Measurements from ENCODE around the gene ZBTB46. TPM values are rescaled to one million over a fixed set of nuclear protein-coding genes. Genes with fewer than 3 reads are reported as not detected.

The ZBTB46 gene
- polyA plus RNA-seq, 2 donors = 0.68 to 1.0 TPM

GRCh38 chr20:63774306-63774705, 56.8 kb downstream of the ZBTB46 start:
- no peak overlapping the region for H3K4me3 ChIP-seq (ENCODE audit: low read depth in 1 of 2, low read length in 2 of 2)
- WGBS, 2 donors = 55 to 60% methylated on average over 15 of the region's 15 CpGs

DNA sequence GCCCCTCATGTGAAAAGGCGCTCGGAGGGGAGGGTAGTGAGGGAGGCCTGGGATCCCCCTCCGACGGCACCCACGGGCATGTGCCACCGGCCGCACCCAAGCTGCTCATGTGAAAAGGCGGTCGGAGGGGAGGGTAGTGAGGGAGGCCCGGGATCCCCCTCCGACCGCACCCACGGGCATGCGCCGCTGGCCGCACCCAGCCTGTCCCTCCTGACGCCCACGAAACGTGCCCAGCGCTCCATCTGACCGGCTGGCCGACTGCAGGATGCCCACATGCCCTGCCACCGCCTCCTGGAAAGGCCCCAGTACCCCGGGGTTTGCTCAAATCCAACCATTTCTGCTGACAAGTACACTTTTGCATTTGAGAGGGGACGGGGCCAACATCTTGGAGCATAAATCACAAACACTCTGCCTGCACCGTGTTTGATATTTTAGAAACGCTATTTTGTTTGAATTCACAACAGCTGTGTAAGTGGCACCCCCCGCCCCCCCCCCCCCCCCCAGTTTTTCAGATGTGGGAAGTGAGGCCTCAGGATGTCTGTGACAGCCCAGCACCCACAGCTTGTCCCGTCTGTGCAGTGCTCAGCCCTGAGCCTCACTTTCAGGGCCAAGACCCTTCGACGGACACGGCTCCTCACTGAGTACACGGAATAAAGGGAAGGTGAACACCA, 57.4 kb downstream of the ZBTB46 start:
- Histone ChIP-seq H3K4me1 (ENCODE audit: control insufficient read depth in 2 of 2, insufficient read depth in 2 of 2, low read length in 1 of 2) (peaks cover 0 to 6% of the 10 kb centered on the region in 2 donors), H3K4me3 (ENCODE audit: low read depth in 1 of 2, low read length in 2 of 2) (no peak overlapping the region), H3K27ac (ENCODE audit: low read depth in 2 of 2, low read length in 1 of 2) (no peak overlapping the region), H3K27me3 (ENCODE audit: control insufficient read depth in 1 of 2, insufficient read depth in 2 of 2, low read length in 2 of 2) (no peaks in the 10 kb centered on the region), H3K9me3 (ENCODE audit: control insufficient read depth in 2 of 2, insufficient read depth in 1 of 2, low read depth in 1 of 2, low read length in 1 of 2) (no peaks in the 10 kb centered on the region), H3K36me3 (ENCODE audit: control insufficient read depth in 2 of 2, insufficient read depth in 2 of 2, low read length in 1 of 2) (no peaks in the 10 kb centered on the region)
- 79% methylated on average over 32 to 33 of the region's 33 CpGs for WGBS, 2 donors

More at GRCh38 chr20:63774306-63774705, 56.8 kb downstream of the ZBTB46 start:
- H3K9me3 ChIP-seq (ENCODE audit: control insufficient read depth in 2 of 2, insufficient read depth in 1 of 2, low read depth in 1 of 2, low read length in 1 of 2) = no peaks in the 10 kb centered on the region
- no peak overlapping the region for H3K27ac ChIP-seq (ENCODE audit: low read depth in 2 of 2, low read length in 1 of 2)
- H3K36me3 ChIP-seq (ENCODE audit: control insufficient read depth in 2 of 2, insufficient read depth in 2 of 2, low read length in 1 of 2) = no peaks in the 10 kb centered on the region
- no peaks in the 10 kb centered on the region for H3K27me3 ChIP-seq (ENCODE audit: control insufficient read depth in 1 of 2, insufficient read depth in 2 of 2, low read length in 2 of 2)
- peaks cover 0 to 6% of the 10 kb centered on the region in 2 donors for H3K4me1 ChIP-seq (ENCODE audit: control insufficient read depth in 2 of 2, insufficient read depth in 2 of 2, low read length in 1 of 2)

GRCh38 chr20:63772781-63773518, 58.1 kb downstream of the ZBTB46 start:
- no peaks in the 10 kb centered on the region for H3K9me3 ChIP-seq (ENCODE audit: control insufficient read depth in 2 of 2, insufficient read depth in 1 of 2, low read depth in 1 of 2, low read length in 1 of 2)
- no peak overlapping the region for H3K27ac ChIP-seq (ENCODE audit: low read depth in 2 of 2, low read length in 1 of 2)
- WGBS, 2 donors = 52 to 63% methylated on average over 18 to 20 of the region's 20 CpGs
- H3K4me3 ChIP-seq (ENCODE audit: low read depth in 1 of 2, low read length in 2 of 2) = no peak overlapping the region
- no peaks in the 10 kb centered on the region for H3K36me3 ChIP-seq (ENCODE audit: control insufficient read depth in 2 of 2, insufficient read depth in 2 of 2, low read length in 1 of 2)
- H3K27me3 ChIP-seq (ENCODE audit: control insufficient read depth in 1 of 2, insufficient read depth in 2 of 2, low read length in 2 of 2) = no peaks in the 10 kb centered on the region
- H3K4me1 ChIP-seq (ENCODE audit: control insufficient read depth in 2 of 2, insufficient read depth in 2 of 2, low read length in 1 of 2) = peaks cover 0 to 6% of the 10 kb centered on the region in 2 donors

DNA sequence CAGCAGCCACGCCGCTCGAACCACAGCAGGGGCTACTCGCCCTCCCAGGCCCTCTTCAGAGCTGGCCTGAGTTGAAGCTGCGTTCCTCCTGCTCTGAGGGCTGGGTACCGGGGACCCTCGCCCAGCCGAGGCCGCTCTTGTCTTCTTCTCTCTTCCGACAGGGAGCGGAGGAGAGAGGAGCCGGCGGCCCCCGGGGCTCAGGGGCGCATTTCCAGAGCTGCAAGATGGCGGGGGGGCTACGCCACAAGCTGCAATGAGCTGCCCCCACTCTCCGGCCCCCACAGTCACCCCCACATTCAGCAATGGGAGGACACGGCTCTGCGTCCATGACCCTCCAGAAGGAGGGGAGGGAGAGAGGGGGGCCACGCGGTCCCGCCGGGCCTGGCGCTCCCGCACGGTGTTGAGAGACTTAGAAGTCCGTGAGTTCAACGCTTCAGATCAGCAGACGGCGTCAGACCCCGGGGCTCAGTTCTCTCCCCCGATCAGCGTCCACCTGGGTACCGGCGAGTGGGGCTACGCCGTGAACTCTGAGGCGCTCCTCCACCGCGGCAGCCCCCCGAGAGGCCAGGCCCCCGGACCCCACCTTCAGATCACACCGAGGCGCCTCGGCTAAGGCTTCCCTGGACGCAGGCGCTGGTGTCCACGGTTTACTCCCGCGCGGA, 59.9 kb downstream of the ZBTB46 start:
- no peaks in the 10 kb centered on the region for H3K27me3 ChIP-seq (ENCODE audit: control insufficient read depth in 1 of 2, insufficient read depth in 2 of 2, low read length in 2 of 2)
- H3K27ac ChIP-seq (ENCODE audit: low read depth in 2 of 2, low read length in 1 of 2) = no peak overlapping the region
- no peaks in the 10 kb centered on the region for H3K36me3 ChIP-seq (ENCODE audit: control insufficient read depth in 2 of 2, insufficient read depth in 2 of 2, low read length in 1 of 2)
- H3K4me1 ChIP-seq (ENCODE audit: control insufficient read depth in 2 of 2, insufficient read depth in 2 of 2, low read length in 1 of 2) = peaks cover 0 to 6% of the 10 kb centered on the region in 2 donors
- H3K9me3 ChIP-seq (ENCODE audit: control insufficient read depth in 2 of 2, insufficient read depth in 1 of 2, low read depth in 1 of 2, low read length in 1 of 2) = no peaks in the 10 kb centered on the region
- 92 to 93% methylated on average over 52 of the region's 52 CpGs for WGBS, 2 donors
- no peak overlapping the region for H3K4me3 ChIP-seq (ENCODE audit: low read depth in 1 of 2, low read length in 2 of 2)

DNA sequence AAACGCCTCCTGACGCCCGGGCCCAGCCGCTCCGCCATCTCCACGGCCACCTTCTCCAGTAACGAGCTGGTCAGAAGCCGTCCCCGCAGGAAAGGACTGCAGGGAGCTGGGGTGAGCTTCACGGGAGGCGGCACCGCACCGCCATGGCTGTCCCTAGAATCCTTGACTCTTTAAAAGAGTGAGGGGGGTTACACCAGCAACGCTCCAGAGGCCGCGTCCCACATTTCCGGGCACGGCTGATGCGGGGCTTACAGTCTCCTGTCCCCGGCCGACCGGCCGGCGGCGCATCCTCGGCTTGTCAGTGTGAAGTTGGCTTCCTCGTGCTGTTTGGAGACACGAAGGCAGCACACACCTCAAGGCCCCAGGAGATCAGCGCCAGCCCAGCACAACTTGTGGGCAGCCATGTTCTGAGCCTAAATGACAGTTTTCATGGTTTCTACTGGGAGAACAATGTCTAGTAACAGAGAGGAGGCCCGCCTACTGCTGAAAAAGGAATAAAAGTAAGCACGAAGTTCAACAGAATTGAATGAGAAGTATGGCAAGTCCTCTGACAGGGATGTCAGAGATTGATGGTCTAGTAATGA, 61.1 kb downstream of the ZBTB46 start:
- H3K4me1 ChIP-seq (ENCODE audit: control insufficient read depth in 2 of 2, insufficient read depth in 2 of 2, low read length in 1 of 2) = peaks cover 0 to 6% of the 10 kb centered on the region in 2 donors
- no peak overlapping the region for H3K4me3 ChIP-seq (ENCODE audit: low read depth in 1 of 2, low read length in 2 of 2)
- H3K9me3 ChIP-seq (ENCODE audit: control insufficient read depth in 2 of 2, insufficient read depth in 1 of 2, low read depth in 1 of 2, low read length in 1 of 2) = no peaks in the 10 kb centered on the region
- no peaks in the 10 kb centered on the region for H3K27me3 ChIP-seq (ENCODE audit: control insufficient read depth in 1 of 2, insufficient read depth in 2 of 2, low read length in 2 of 2)
- no peaks in the 10 kb centered on the region for H3K36me3 ChIP-seq (ENCODE audit: control insufficient read depth in 2 of 2, insufficient read depth in 2 of 2, low read length in 1 of 2)
- H3K27ac ChIP-seq (ENCODE audit: low read depth in 2 of 2, low read length in 1 of 2) = no peak overlapping the region
- 91 to 92% methylated on average over 31 of the region's 31 CpGs for WGBS, 2 donors

- Histone ChIP-seq H3K4me1 (ENCODE audit: control insufficient read depth in 2 of 2, insufficient read depth in 2 of 2, low read length in 1 of 2) (peaks cover 0 to 6% of the 10 kb centered on the region in 2 donors), H3K36me3 (ENCODE audit: control insufficient read depth in 2 of 2, insufficient read depth in 2 of 2, low read length in 1 of 2) (no peaks in the 10 kb centered on the region), H3K27ac (ENCODE audit: low read depth in 2 of 2, low read length in 1 of 2) (no peak overlapping the region), H3K9me3 (ENCODE audit: control insufficient read depth in 2 of 2, insufficient read depth in 1 of 2, low read depth in 1 of 2, low read length in 1 of 2) (no peaks in the 10 kb centered on the region), H3K27me3 (ENCODE audit: control insufficient read depth in 1 of 2, insufficient read depth in 2 of 2, low read length in 2 of 2) (no peaks in the 10 kb centered on the region), H3K4me3 (ENCODE audit: low read depth in 1 of 2, low read length in 2 of 2) (no peak overlapping the region)
- WGBS, 2 donors = 87 to 91% methylated on average over 26 of the region's 26 CpGs
Measured at GRCh38 chr20:63768591-63769515, 62.2 kb downstream of the ZBTB46 start.

DNA sequence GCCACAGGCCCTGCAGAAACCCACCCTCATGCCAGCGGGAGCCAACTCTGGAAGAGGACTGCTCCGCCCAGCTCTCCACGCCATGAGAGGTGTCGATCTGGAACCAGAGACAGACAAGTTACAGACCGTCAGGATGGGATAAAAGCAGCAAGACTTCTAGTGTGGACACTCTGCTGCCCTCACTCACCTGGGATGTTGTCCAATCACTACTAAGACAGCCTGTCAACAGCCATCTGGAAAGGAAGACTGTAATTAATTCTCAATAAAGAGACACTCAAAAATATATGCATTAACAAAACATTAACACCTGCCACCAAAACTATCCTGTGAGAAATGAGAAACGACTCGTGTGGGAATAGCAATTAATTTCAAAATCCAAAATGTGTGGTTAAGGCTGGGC, 63.2 kb downstream of the ZBTB46 start:
- Histone ChIP-seq H3K27ac (ENCODE audit: low read depth in 2 of 2, low read length in 1 of 2) (no peak overlapping the region), H3K27me3 (ENCODE audit: control insufficient read depth in 1 of 2, insufficient read depth in 2 of 2, low read length in 2 of 2) (no peaks in the 10 kb centered on the region), H3K36me3 (ENCODE audit: control insufficient read depth in 2 of 2, insufficient read depth in 2 of 2, low read length in 1 of 2) (no peaks in the 10 kb centered on the region), H3K9me3 (ENCODE audit: control insufficient read depth in 2 of 2, insufficient read depth in 1 of 2, low read depth in 1 of 2, low read length in 1 of 2) (no peaks in the 10 kb centered on the region), H3K4me3 (ENCODE audit: low read depth in 1 of 2, low read length in 2 of 2) (no peak overlapping the region), H3K4me1 (ENCODE audit: control insufficient read depth in 2 of 2, insufficient read depth in 2 of 2, low read length in 1 of 2) (peaks cover 0 to 4% of the 10 kb centered on the region in 2 donors)
- 68 to 79% methylated on average over 7 of the region's 7 CpGs for WGBS, 2 donors

DNA sequence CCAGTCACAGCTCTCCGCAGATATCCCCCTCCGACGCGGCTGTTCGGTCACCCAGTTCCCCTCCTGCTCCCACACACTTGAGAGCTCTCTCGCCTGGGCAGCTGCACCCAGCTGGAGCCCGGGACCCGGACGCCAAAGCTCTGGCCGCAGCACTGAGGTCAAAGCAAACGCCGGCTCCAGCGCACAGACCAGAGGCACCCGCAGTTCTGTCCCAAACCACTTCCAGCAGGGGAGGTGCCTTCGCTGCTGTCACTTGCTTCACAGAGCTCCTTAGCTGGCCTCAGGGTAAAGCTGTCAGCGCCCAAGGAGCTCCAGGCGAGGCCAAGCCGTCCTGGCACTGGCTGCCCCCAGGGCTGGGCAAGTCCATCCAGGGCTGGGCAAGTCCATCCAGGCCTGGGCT, 63.6 kb downstream of the ZBTB46 start:
- no peaks in the 10 kb centered on the region for H3K9me3 ChIP-seq (ENCODE audit: control insufficient read depth in 2 of 2, insufficient read depth in 1 of 2, low read depth in 1 of 2, low read length in 1 of 2)
- no peak overlapping the region for H3K27ac ChIP-seq (ENCODE audit: low read depth in 2 of 2, low read length in 1 of 2)
- H3K27me3 ChIP-seq (ENCODE audit: control insufficient read depth in 1 of 2, insufficient read depth in 2 of 2, low read length in 2 of 2) = no peaks in the 10 kb centered on the region
- no peaks in the 10 kb centered on the region for H3K36me3 ChIP-seq (ENCODE audit: control insufficient read depth in 2 of 2, insufficient read depth in 2 of 2, low read length in 1 of 2)
- H3K4me3 ChIP-seq (ENCODE audit: low read depth in 1 of 2, low read length in 2 of 2) = no peak overlapping the region
- no peaks in the 10 kb centered on the region for H3K4me1 ChIP-seq (ENCODE audit: control insufficient read depth in 2 of 2, insufficient read depth in 2 of 2, low read length in 1 of 2)
- WGBS, 2 donors = 74 to 80% methylated on average over 18 of the region's 18 CpGs
